ENCODE data around the gene TGFBR3L.

TGFBR3L gene

GRCh38 chr19:7914598-7915045 lies at the start of gene TGFBR3L:
Gene TGFBR3L, plus strand, starts transcription at chr19:7914830.
- DNase-seq: no peak

DNA sequence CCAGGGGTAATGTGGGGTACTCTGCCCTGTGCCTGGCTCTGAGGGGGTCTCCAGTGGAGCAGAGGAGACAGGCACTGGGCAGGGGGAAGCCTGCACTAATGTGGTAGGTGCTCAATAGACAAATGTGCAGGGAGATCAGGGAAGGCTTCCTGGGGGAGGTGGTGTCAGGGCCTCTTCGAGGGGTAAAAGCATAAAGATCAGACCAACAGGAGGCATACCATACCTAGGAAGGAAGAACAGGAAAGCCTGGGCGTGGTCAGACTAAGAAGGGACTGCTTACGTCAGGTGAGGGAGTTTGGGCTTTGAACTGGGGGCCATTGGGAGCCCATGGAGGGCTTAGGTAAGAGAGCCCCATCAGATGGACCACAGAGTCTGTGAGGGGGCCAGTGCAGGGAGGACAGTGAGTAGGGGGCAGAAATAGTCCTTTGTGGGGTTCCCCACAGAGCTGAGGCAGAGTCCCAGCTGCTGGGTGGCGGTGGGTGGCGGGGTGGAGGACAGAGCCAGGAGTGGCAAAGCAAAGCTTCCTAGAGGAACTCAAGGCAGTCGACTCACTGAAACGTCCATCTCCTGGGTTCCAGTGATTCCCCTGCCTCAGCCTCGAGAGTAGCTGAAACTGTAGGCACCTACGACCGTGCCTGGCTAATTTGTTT lies 49.2 kb upstream of the TGFBR3L start:
- DNase-seq: no peak

GRCh38 chr19:7866399-7867091 lies 48.1 kb upstream of the TGFBR3L start:
- no peak for DNase-seq

- no peak for DNase-seq
Observed at GRCh38 chr19:7867092-7867844, 47.4 kb upstream of the TGFBR3L start.

- peak; percentile 56 for DNase-seq
Observed at GRCh38 chr19:7868326-7868670, 46.3 kb upstream of the TGFBR3L start.

GRCh38 chr19:7868671-7869452 lies 45.8 kb upstream of the TGFBR3L start:
- DNase-seq: peak; percentile 92

- DNase-seq: peak; percentile 94
Observed at GRCh38 chr19:7869453-7869909, 45.1 kb upstream of the TGFBR3L start.

GRCh38 chr19:7869910-7870511 lies 44.6 kb upstream of the TGFBR3L start:
- no peak for DNase-seq

GRCh38 chr19:7870571-7871436 lies 43.8 kb upstream of the TGFBR3L start:
- peak; percentile 57 for DNase-seq

- DNase-seq: peak; percentile 85
Observed at GRCh38 chr19:7871437-7872305, 43.0 kb upstream of the TGFBR3L start.

DNA sequence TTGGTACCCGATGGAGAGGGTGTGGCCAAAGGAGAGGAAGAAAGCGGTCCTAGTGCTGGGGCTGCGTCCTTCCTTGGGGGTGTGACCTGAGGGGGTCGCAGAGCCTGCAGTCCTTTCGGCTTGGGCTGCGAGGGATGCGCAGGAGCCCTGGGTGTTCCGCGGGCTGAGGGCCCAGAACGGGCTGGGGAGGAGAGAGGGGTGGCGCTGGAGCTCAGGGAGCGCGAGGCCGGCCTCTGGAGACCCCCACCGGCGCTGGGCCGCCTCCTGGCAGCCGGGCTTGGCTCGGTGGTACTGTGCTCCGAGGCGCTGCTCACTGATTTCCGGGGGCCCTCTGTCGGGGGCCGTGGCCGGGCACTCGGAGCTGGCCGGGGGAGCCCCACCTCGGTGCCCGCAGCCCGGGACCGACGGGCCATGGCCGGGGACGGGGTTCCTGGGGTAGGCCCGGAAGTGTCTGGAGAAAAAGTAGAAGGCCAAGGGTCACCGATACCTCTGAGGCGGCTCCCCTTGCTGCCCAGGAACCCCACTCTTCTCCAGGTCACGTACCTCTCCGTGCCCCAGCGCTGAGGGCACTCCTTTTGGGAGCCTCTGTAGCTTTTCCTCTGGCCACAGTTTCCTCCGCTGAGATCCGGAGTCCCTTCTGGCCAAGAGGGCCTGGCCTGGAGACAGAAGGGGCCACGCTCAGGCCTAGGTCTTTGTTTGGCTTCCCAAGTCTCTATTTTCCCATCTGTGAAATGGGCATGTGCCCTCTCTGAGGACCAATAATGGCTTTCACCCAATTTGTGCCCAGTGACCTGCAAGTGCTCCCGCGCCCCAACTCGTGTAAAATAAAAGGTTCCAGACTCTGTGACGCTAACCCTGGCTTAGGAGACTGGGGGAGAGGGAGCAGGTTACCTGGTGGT lies 42.1 kb upstream of the TGFBR3L start:
- no peak for DNase-seq

DNA sequence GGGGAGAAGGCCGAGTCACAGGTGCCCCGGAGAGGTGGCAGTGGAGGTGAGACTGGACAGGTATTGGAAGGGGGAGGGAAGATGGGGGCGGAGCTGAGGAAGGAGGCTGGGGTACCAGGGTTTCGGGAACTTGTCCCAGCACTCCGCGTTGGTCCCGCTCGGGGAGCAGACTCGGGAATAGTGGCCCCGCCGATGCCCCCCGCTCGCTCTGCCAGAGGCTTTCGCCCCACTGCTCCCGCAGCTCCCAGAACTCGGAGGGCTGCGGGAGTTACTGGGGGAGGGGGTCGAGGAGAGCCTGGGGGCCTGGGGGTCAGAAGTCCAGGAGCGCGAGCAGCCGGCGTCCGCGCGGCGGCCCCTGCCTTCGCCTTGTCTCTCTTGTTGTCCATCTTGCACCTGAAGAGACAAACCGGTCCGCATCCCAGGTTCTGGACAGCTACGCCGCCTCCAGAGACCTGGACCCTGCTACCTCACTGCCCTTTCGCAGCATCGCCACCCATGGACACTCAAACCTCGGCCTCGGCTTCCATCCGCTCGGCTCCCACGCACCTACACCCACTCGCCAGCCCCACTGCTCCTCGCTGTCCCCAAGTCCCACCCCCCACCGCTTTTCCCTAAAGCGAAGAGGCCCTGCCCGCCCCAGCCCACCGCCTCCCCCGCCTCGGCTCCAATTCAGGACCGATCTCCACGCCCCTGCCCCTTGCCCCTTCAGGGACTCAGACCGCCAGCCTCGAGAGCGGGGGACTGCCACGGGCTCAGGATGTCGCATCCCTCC lies 41.1 kb upstream of the TGFBR3L start:
- DNase-seq: no peak

- no peak for DNase-seq
Observed at GRCh38 chr19:7874076-7874896, 40.3 kb upstream of the TGFBR3L start, which contains the start of gene PRR36. Gene PRR36, minus strand, starts transcription at chr19:7874390. Its CDS starts 701 bp downstream, at chr19:7873689.

GRCh38 chr19:7874897-7875273 lies 39.7 kb upstream of the TGFBR3L start:
- no peak for DNase-seq

- no peak for DNase-seq
Observed at GRCh38 chr19:7877249-7877836, 37.3 kb upstream of the TGFBR3L start.

DNA sequence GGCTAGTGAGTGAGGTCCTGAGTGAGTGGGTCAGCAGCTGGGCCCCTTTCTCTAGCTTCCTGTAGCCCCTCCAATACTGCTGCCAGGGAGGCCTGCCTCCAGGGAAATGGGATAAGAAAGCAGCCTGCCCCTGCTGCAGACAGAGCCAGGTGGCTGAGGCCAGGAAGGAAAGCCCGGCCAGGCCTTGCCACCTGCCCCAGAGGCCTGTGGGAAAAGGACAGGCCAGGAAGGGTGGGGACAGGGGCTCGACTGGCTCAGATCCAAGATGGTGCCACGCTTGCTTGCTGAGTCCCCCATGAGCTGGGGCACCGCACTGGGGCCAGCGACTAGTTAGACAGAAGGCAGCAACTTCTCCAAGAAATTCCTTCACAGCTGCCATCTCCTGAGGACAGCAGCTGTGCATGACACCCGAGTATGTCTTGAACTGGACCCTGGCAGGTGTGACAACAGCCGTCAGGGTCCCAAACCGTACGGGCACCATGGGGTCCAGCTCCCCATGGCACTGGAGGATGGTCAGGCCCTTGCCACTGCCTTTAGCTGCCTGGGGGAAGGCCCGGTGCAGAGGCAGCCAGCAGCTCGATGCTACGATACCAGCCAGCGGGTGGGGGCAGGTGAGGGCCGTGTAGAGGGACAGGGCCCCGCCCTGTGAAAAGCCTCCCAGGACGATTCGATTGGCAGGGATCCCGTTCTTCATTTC lies 35.4 kb upstream of the TGFBR3L start:
- no peak for DNase-seq

- DNase-seq: no peak
Observed at GRCh38 chr19:7879836-7880235, 34.8 kb upstream of the TGFBR3L start.

Measured in activated T-cell treated with anti-CD3 and anti-CD28 coated beads, Interleukin-2, amount 50 U/mL, for 1 hour (primary cell).